HG03025 (cell line): ENCODE data around the gene HIVEP3.
A peak's percentile ranks its signal among the peaks of the same experiment; 100 is the strongest.

Experiments used
- ATAC-seq: cut with Tn5 transposase; IDR thresholded peaks from one replicate; pipeline ENCODE4 v1.9.1; 2021; ENCODE audit warnings: mild to moderate bottlenecking, moderate library complexity; ENCODE audit not compliant: unreplicated experiment, low FRiP score

Gene HIVEP3

GRCh38 chr1:41768583-41768982 is 150.1 kb downstream of the HIVEP3 start:
- no peak for ATAC-seq

GRCh38 chr1:41767534-41768525 is 150.9 kb downstream of the HIVEP3 start:
- ATAC-seq = no peak

- ATAC-seq = no peak
Observed at GRCh38 chr1:41766546-41766945, 152.2 kb downstream of the HIVEP3 start.

GRCh38 chr1:41766041-41766440 is 152.7 kb downstream of the HIVEP3 start:
- ATAC-seq = no peak

- ATAC-seq = no peak
Observed at GRCh38 chr1:41765152-41765551, 153.6 kb downstream of the HIVEP3 start.

- ATAC-seq = no peak
Observed at GRCh38 chr1:41764656-41765055, 154.1 kb downstream of the HIVEP3 start.

- ATAC-seq = no peak
Observed at GRCh38 chr1:41762777-41763176, 155.9 kb downstream of the HIVEP3 start.

- no peak for ATAC-seq
Observed at GRCh38 chr1:41762251-41762650, 156.5 kb downstream of the HIVEP3 start.

GRCh38 chr1:41758904-41759548 is 159.7 kb downstream of the HIVEP3 start:
- no peak for ATAC-seq

- ATAC-seq = no peak
Observed at GRCh38 chr1:41758500-41758899, 160.2 kb downstream of the HIVEP3 start.

GRCh38 chr1:41754540-41754939 is 164.2 kb downstream of the HIVEP3 start:
- no peak for ATAC-seq

GRCh38 chr1:41752514-41753170 is 166.1 kb downstream of the HIVEP3 start:
- no peak for ATAC-seq

- peak; percentile 44 for ATAC-seq
Observed at GRCh38 chr1:41751804-41752513, 166.8 kb downstream of the HIVEP3 start.

- no peak for ATAC-seq
Observed at GRCh38 chr1:41749991-41750745, 168.6 kb downstream of the HIVEP3 start.

- ATAC-seq = no peak
Observed at GRCh38 chr1:41745022-41745421, 173.7 kb downstream of the HIVEP3 start.

- no peak for ATAC-seq
Observed at GRCh38 chr1:41743366-41743765, 175.4 kb downstream of the HIVEP3 start.

- ATAC-seq = no peak
Observed at GRCh38 chr1:41742219-41742618, 176.5 kb downstream of the HIVEP3 start.

- no peak for ATAC-seq
Observed at GRCh38 chr1:41741244-41741643, 177.5 kb downstream of the HIVEP3 start.

GRCh38 chr1:41740630-41741239 is 178.0 kb downstream of the HIVEP3 start:
- no peak for ATAC-seq
